ENCODE data around the gene GTF2I.
"Not testable (repeated sequence)": the region's sequence is repeated elsewhere in the genome, so short reads cannot be mapped to it uniquely, and the experiment has no call there.

The GTF2I gene

GRCh38 chr7:74657692-74658177, at the start of gene GTF2I:
TSS of gene GTF2I (plus strand) at chr7:74657718. CDS start at chr7:74689129, 31,411 bp downstream.
- DNase-seq (ENCODE audit: low read depth), result no peak

- no peak for DNase-seq (ENCODE audit: low read depth)
Observed at GRCh38 chr7:74612015-74612829, 45.3 kb upstream of the GTF2I start.

- DNase-seq (ENCODE audit: low read depth), result no peak
Observed at GRCh38 chr7:74615933-74616780, 41.4 kb upstream of the GTF2I start.

- DNase-seq (ENCODE audit: low read depth), result no peak
Observed at GRCh38 chr7:74617180-74617744, 40.3 kb upstream of the GTF2I start.

- no peak for DNase-seq (ENCODE audit: low read depth)
Observed at GRCh38 chr7:74619235-74619860, 38.2 kb upstream of the GTF2I start.

GRCh38 chr7:74622228-74622749, 35.2 kb upstream of the GTF2I start:
- DNase-seq (ENCODE audit: low read depth), result no peak

GRCh38 chr7:74623135-74623534, 34.4 kb upstream of the GTF2I start:
- DNase-seq (ENCODE audit: low read depth), result no peak

- DNase-seq (ENCODE audit: low read depth), result no peak
Observed at GRCh38 chr7:74625446-74625845, 32.1 kb upstream of the GTF2I start.

- no peak for DNase-seq (ENCODE audit: low read depth)
Observed at GRCh38 chr7:74627661-74628411, 29.7 kb upstream of the GTF2I start.

GRCh38 chr7:74632505-74632904, 25.0 kb upstream of the GTF2I start:
- no peak for DNase-seq (ENCODE audit: low read depth)

GRCh38 chr7:74633451-74633921, 24.0 kb upstream of the GTF2I start:
- no peak for DNase-seq (ENCODE audit: low read depth)

- no peak for DNase-seq (ENCODE audit: low read depth)
Observed at GRCh38 chr7:74637745-74638144, 19.8 kb upstream of the GTF2I start.

GRCh38 chr7:74650055-74650454, 7.5 kb upstream of the GTF2I start:
- peak; percentile 79 for DNase-seq (ENCODE audit: low read depth)

GRCh38 chr7:74650493-74651132, 6.9 kb upstream of the GTF2I start:
- peak; percentile 21 for DNase-seq (ENCODE audit: low read depth)

GRCh38 chr7:74651133-74651504, 6.4 kb upstream of the GTF2I start:
- not testable (repeated sequence) for DNase-seq (ENCODE audit: low read depth)

- no peak for DNase-seq (ENCODE audit: low read depth)
Observed at GRCh38 chr7:74653686-74654181, 3.8 kb upstream of the GTF2I start.

- DNase-seq (ENCODE audit: low read depth), result no peak
Observed at GRCh38 chr7:74654811-74655210, 2.7 kb upstream of the GTF2I start.

GRCh38 chr7:74655324-74655723, 2.2 kb upstream of the GTF2I start:
- DNase-seq (ENCODE audit: low read depth), result no peak

GRCh38 chr7:74655768-74656440, 1.6 kb upstream of the GTF2I start:
- DNase-seq (ENCODE audit: low read depth), result no peak

GRCh38 chr7:74656441-74656836, 1.1 kb upstream of the GTF2I start:
- DNase-seq (ENCODE audit: low read depth), result peak; percentile 49
